GM23338 (cell line): Measurements from ENCODE around the gene MCU. TPM values are rescaled to one million over a fixed set of nuclear protein-coding genes. Genes with fewer than 3 reads are reported as not detected.

Experiments
- ATAC-seq: fragments of 200-7000 bp; cut with Tn5 transposase; 3 replicates; pipeline ENCODE4 v1.9.1; 2020
- DNase-seq: peaks from one replicate; pipeline ENCODE4 v3.0.0-alpha.2; 2015; ENCODE audit warnings: low spot score
- H2AFZ ChIP-seq: fragments of 200-600 bp; sonication (generic); 2 replicates; pipeline ENCODE4 v1.8.0; 2016; ENCODE audit warnings: antibody characterized with exemption, mild to moderate bottlenecking, moderate library complexity
- H3F3A ChIP-seq: fragments of 200-600 bp; sonication (generic); replicated peaks from 2 replicates; pipeline ENCODE4 v1.8.0; 2017; ENCODE audit warnings: antibody characterized with exemption, mixed run types, low read depth
- H3K27ac ChIP-seq: fragments of 200-600 bp; sonication (generic); 2 replicates; pipeline ENCODE4 v1.6.1; 2016; ENCODE audit warnings: low read depth
- H3K27me3 ChIP-seq: fragments of 200-600 bp; sonication (generic); 2 replicates; pipeline ENCODE4 v1.8.0; 2016; ENCODE audit warnings: mild to moderate bottlenecking, mixed run types, moderate library complexity; ENCODE audit not compliant: insufficient read depth
- H3K36me3 ChIP-seq: fragments of 200-600 bp; sonication (generic); 2 replicates; pipeline ENCODE4 v1.8.0; 2016; ENCODE audit warnings: mild to moderate bottlenecking; ENCODE audit not compliant: insufficient read depth
- H3K4me1 ChIP-seq: fragments of 200-600 bp; sonication (generic); 2 replicates; pipeline ENCODE4 v1.8.0; 2016; ENCODE audit warnings: mild to moderate bottlenecking, moderate library complexity; ENCODE audit not compliant: insufficient read depth
- H3K4me2 ChIP-seq: fragments of 200-600 bp; sonication (generic); 2 replicates; pipeline ENCODE4 v1.7.1; 2017; ENCODE audit warnings: mixed run types
- H3K4me3 ChIP-seq: fragments of 200-600 bp; sonication (generic); 2 replicates; pipeline ENCODE4 v1.6.1; 2016; ENCODE audit warnings: mixed run types
- H3K79me2 ChIP-seq: fragments of 200-600 bp; sonication (generic); replicated peaks from 2 replicates; pipeline ENCODE4 v1.8.0; 2017; ENCODE audit warnings: mild to moderate bottlenecking; ENCODE audit not compliant: insufficient read depth
- H3K9me2 ChIP-seq: fragments of 200-600 bp; sonication (generic); 2 replicates; pipeline ENCODE4 v1.8.0; 2017; ENCODE audit not compliant: insufficient read depth
- H4K20me1 ChIP-seq: fragments of 200-600 bp; sonication (generic); replicated peaks from 2 replicates; pipeline ENCODE4 v1.8.0; 2017; ENCODE audit warnings: mild to moderate bottlenecking; ENCODE audit not compliant: insufficient read depth
- H3K27ac Mint-ChIP-seq: 2 replicates; pipeline ENCODE4 v1.8.0; 2020; ENCODE audit warnings: inconsistent platforms, mild to moderate bottlenecking, moderate library complexity, mixed read lengths
- H3K27me3 Mint-ChIP-seq: 3 replicates; pipeline ENCODE4 v1.8.0; 2022; ENCODE audit warnings: low read depth, mild to moderate bottlenecking, moderate library complexity, mixed read lengths, inconsistent platforms; ENCODE audit not compliant: insufficient read depth, poor library complexity
- H3K36me3 Mint-ChIP-seq: 3 replicates; pipeline ENCODE4 v1.8.0; 2021; ENCODE audit warnings: low read depth, mild to moderate bottlenecking, inconsistent platforms, moderate library complexity, mixed read lengths
- H3K4me1 Mint-ChIP-seq: 3 replicates; pipeline ENCODE4 v1.8.0; 2020; ENCODE audit warnings: mild to moderate bottlenecking, inconsistent platforms, mixed read lengths
- H3K4me3 Mint-ChIP-seq: 3 replicates; pipeline ENCODE4 v1.8.0; 2021; ENCODE audit warnings: moderate library complexity, mild to moderate bottlenecking, inconsistent platforms, mixed read lengths
- H3K9me3 Mint-ChIP-seq: 3 replicates; pipeline ENCODE4 v1.8.0; 2020; ENCODE audit warnings: moderate library complexity, mild to moderate bottlenecking, inconsistent platforms, mixed read lengths
- CREB1 ChIP-seq: fragments of 250-450 bp; sonication (Bioruptor Pico); IDR thresholded peaks from 2 replicates; pipeline ENCODE4 v1.5.0; 2020; ENCODE audit warnings: low read depth, mild to moderate bottlenecking, moderate library complexity
- ETS1 ChIP-seq: IDR thresholded peaks from 2 replicates; pipeline ENCODE4 v1.6.1; 2016; ENCODE audit warnings: antibody characterized with exemption
- EZH2 ChIP-seq: fragments of 200-600 bp; sonication (generic); IDR thresholded peaks from one replicate; pipeline ENCODE4 v1.8.0; 2017; ENCODE audit warnings: antibody characterized with exemption, mild to moderate bottlenecking, low read depth; ENCODE audit not compliant: unreplicated experiment
- NANOG ChIP-seq: IDR thresholded peaks from 2 replicates; pipeline ENCODE4 v1.6.1; 2016; ENCODE audit warnings: antibody characterized with exemption, borderline replicate concordance
- POLR2AphosphoS5 ChIP-seq: IDR thresholded peaks from 2 replicates; pipeline ENCODE4 v1.6.1; 2016; ENCODE audit warnings: antibody characterized with exemption, low read depth
- REST ChIP-seq: IDR thresholded peaks from one replicate; pipeline ENCODE4 v1.6.1; 2018; ENCODE audit warnings: antibody characterized with exemption; ENCODE audit not compliant: unreplicated experiment
- STAT1 ChIP-seq: IDR thresholded peaks from one replicate; pipeline ENCODE4 v1.6.1; 2016; ENCODE audit warnings: antibody characterized with exemption; ENCODE audit not compliant: unreplicated experiment
- ZNF114 ChIP-seq: fragments of 250-450 bp; sonication (Bioruptor Pico); IDR thresholded peaks from 2 replicates; pipeline ENCODE4 v1.5.0; 2020; ENCODE audit warnings: mild to moderate bottlenecking, moderate library complexity
- ZNF462 ChIP-seq: fragments of 250-450 bp; sonication (Bioruptor Pico); IDR thresholded peaks from 2 replicates; pipeline ENCODE4 v1.5.0; 2020; ENCODE audit warnings: mild to moderate bottlenecking, moderate library complexity
- polyA plus RNA-seq: library from polyadenylated mRNA; unstranded; fragments of >200 nt; fragmentation: Nextera tagmentation; extraction: Ambion mirVana; gene quantifications from 2 replicates; pipeline ENCODE4 v1.2.1, GENCODE V29; 2016
- total RNA-seq: library from RNA; depleted of rRNA; stranded (reverse); fragments of >200 nt; shearing (Covaris generic); gene quantifications from 2 replicates; pipeline ENCODE4 v1.2.3, GENCODE V29; 2014

MCU gene
- total and polyA plus RNA-seq, 2 experiments from 2014 or later: 41.8 to 68.2 TPM

GRCh38 chr10:72735288-72735936 lies 43.5 kb downstream of the MCU start:
- ATAC-seq: no peak
- no peaks in the 10 kb centered on the region for H3K27me3 Mint-ChIP-seq
- Histone ChIP-seq H2AFZ (no peak overlapping the region), H3K27me3 (no peaks in the 10 kb centered on the region), H3K9me2 (no peaks in the 10 kb centered on the region), H3K36me3 (no peaks in the 10 kb centered on the region), H3K4me2 (no peak overlapping the region), H3F3A (no peaks in the 10 kb centered on the region), H3K27ac (no peak overlapping the region), H3K4me1 (peaks cover 35% of the 10 kb centered on the region), H3K4me3 (no peak overlapping the region), H4K20me1 (peaks cover 4% of the 10 kb centered on the region), H3K79me2 (peaks cover 97% of the 10 kb centered on the region)
- no peaks in the 10 kb centered on the region for H3K9me3 Mint-ChIP-seq
- no peaks in the 10 kb centered on the region for H3K36me3 Mint-ChIP-seq
- no peak overlapping the region for H3K27ac Mint-ChIP-seq
- H3K4me1 Mint-ChIP-seq: peaks cover 30% of the 10 kb centered on the region
- TF ChIP-seq CREB1 (CRISPR knock-in tag) (no peak), REST (no peak), STAT1 (no peak), ETS1 (no peak), EZH2 (no peak), NANOG (no peak)
- DNase-seq: no peak
- no peak overlapping the region for H3K4me3 Mint-ChIP-seq

GRCh38 chr10:72736176-72736827 lies 44.4 kb downstream of the MCU start:
- Histone ChIP-seq H3K4me1 (peaks cover 35% of the 10 kb centered on the region), H3F3A (no peaks in the 10 kb centered on the region), H3K4me3 (no peak overlapping the region), H3K9me2 (no peaks in the 10 kb centered on the region), H3K36me3 (no peaks in the 10 kb centered on the region), H4K20me1 (peaks cover 4% of the 10 kb centered on the region; the same call in 1 of the 2 replicates), H3K4me2 (no peak overlapping the region), H2AFZ (no peak overlapping the region), H3K27ac (no peak overlapping the region), H3K27me3 (no peaks in the 10 kb centered on the region), H3K79me2 (peaks cover 97% of the 10 kb centered on the region)
- ATAC-seq: no peak
- Mint-ChIP-seq H3K36me3 (no peaks in the 10 kb centered on the region), H3K9me3 (no peaks in the 10 kb centered on the region), H3K27me3 (no peaks in the 10 kb centered on the region), H3K4me3 (no peak overlapping the region), H3K4me1 (peaks cover 33% of the 10 kb centered on the region), H3K27ac (0 out of 2 replicates have a peak overlapping the region, but pooled peaks have one; percentile 49)
- DNase-seq: no peak
- no peak for TF ChIP-seq POLR2AphosphoS5
- no peak for TF ChIP-seq ZNF462 (CRISPR knock-in tag)
- TF ChIP-seq NANOG: no peak
- TF ChIP-seq ZNF114 (CRISPR knock-in tag): no peak
- no peak for TF ChIP-seq CREB1 (CRISPR knock-in tag)
